ENCODE data around the gene SMAP1.

Gene SMAP1

DNA sequence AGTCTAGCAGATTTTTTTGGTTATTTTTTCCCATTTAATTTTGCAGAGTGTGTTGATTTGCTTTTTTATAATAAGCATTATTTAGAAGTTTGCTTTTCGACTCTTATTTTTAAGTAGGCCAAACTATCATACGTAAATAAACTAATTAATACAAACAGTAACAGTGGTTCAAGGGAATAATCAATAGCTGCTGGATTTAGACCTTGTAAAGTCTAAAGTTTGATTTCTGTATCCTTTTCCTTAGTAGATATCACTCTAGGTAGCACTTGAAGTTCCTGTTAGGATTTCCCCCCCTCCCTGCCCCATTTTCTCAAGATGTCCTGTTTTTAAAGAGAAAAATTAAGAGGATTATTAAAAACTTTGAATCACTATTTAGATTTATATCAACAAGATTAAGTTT, 153.1 kb downstream of the SMAP1 start:
- H3K36me3 ChIP-seq: no peaks in the 10 kb centered on the region
- no peaks in the 10 kb centered on the region for H3K9me3 ChIP-seq (ENCODE audit: severe bottlenecking)
- DNase-seq: no peak
- no peak for TF ChIP-seq CTCF (IDR thresholded peaks at IDR 0.05; ENCODE audit: low read depth, low read length)
- no peak overlapping the region for H3K4me3 ChIP-seq (ENCODE audit: low read depth, low read length)
- H3K27me3 ChIP-seq (ENCODE audit: insufficient read depth, low read depth, severe bottlenecking): no peaks in the 10 kb centered on the region
- no peak overlapping the region for H3K27ac ChIP-seq

GRCh38 chr6:70821751-70822150, 154.1 kb downstream of the SMAP1 start:
- no peak for DNase-seq

DNA sequence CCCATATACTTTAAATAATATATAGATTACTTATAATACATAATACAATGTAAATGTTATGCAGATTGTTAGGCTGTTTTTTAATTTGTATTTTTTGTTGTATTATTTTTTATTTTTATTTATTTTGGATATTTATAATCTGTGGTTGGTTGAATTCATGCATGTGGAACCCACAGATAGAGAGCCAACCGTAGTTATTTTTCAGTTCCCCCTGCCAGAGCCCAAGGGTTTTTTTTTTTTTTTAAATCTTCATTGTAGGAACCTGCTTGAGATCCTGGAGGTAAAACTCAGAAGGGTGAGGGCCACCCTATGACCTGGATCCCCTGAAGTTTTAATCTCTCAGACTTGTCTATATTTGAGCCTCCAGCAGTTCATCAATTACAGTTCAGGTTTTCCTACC, 156.0 kb downstream of the SMAP1 start:
- Histone ChIP-seq H3K27ac (no peak overlapping the region), H3K4me3 (ENCODE audit: low read depth, low read length) (no peak overlapping the region), H3K9me3 (ENCODE audit: severe bottlenecking) (no peaks in the 10 kb centered on the region), H3K27me3 (ENCODE audit: insufficient read depth, low read depth, severe bottlenecking) (no peaks in the 10 kb centered on the region), H3K36me3 (no peaks in the 10 kb centered on the region)
- no peak for DNase-seq
- TF ChIP-seq CTCF (IDR thresholded peaks at IDR 0.05; ENCODE audit: low read depth, low read length): no peak

More at GRCh38 chr6:70821751-70822150, 154.1 kb downstream of the SMAP1 start:
- no peak overlapping the region for H3K4me3 ChIP-seq (ENCODE audit: low read depth, low read length)
- H3K27ac ChIP-seq: no peak overlapping the region
- no peaks in the 10 kb centered on the region for H3K27me3 ChIP-seq (ENCODE audit: insufficient read depth, low read depth, severe bottlenecking)
- no peaks in the 10 kb centered on the region for H3K36me3 ChIP-seq
- no peaks in the 10 kb centered on the region for H3K9me3 ChIP-seq (ENCODE audit: severe bottlenecking)
- TF ChIP-seq CTCF (IDR thresholded peaks at IDR 0.05; ENCODE audit: low read depth, low read length): no peak

GRCh38 chr6:70831427-70831826, 163.7 kb downstream of the SMAP1 start:
- TF ChIP-seq CTCF (IDR thresholded peaks at IDR 0.05; ENCODE audit: low read depth, low read length): no peak
- Histone ChIP-seq H3K27ac (no peak overlapping the region), H3K27me3 (ENCODE audit: insufficient read depth, low read depth, severe bottlenecking) (no peaks in the 10 kb centered on the region), H3K9me3 (ENCODE audit: severe bottlenecking) (no peaks in the 10 kb centered on the region), H3K4me3 (ENCODE audit: low read depth, low read length) (no peak overlapping the region), H3K36me3 (no peaks in the 10 kb centered on the region)
- no peak for DNase-seq

- Histone ChIP-seq H3K27ac (no peak overlapping the region), H3K9me3 (ENCODE audit: severe bottlenecking) (no peaks in the 10 kb centered on the region), H3K27me3 (ENCODE audit: insufficient read depth, low read depth, severe bottlenecking) (no peaks in the 10 kb centered on the region), H3K36me3 (no peaks in the 10 kb centered on the region), H3K4me3 (ENCODE audit: low read depth, low read length) (no peak overlapping the region)
- DNase-seq: no peak
- TF ChIP-seq CTCF (IDR thresholded peaks at IDR 0.05; ENCODE audit: low read depth, low read length): no peak
These were observed 166.8 kb downstream of the SMAP1 start for GRCh38 chr6:70834520-70834919.

- no peak for DNase-seq
- no peak overlapping the region for H3K27ac ChIP-seq
- TF ChIP-seq CTCF (IDR thresholded peaks at IDR 0.05; ENCODE audit: low read depth, low read length): no peak
- no peaks in the 10 kb centered on the region for H3K9me3 ChIP-seq (ENCODE audit: severe bottlenecking)
- H3K36me3 ChIP-seq: no peaks in the 10 kb centered on the region
- H3K27me3 ChIP-seq (ENCODE audit: insufficient read depth, low read depth, severe bottlenecking): no peaks in the 10 kb centered on the region
- H3K4me3 ChIP-seq (ENCODE audit: low read depth, low read length): no peak overlapping the region
These were observed 171.2 kb downstream of the SMAP1 start for GRCh38 chr6:70838907-70839285.

Measured in WERI-Rb-1 (cell line).